Left ventricle myocardium superior (tissue), 1 donor: ENCODE results near the gene CLSTN2. TPM values are rescaled to one million over a fixed set of nuclear protein-coding genes. Genes with fewer than 3 reads are reported as not detected.
A peak's percentile ranks its signal among the peaks of the same experiment; 100 is the strongest.

ENCODE experiments used
- ATAC-seq: fragments of 200-7000 bp; cut with Tn5 transposase; one replicate; pipeline ENCODE4 v1.9.1; 2020; ENCODE audit warnings: mild to moderate bottlenecking, moderate library complexity
- DNase-seq: peaks from one replicate; pipeline ENCODE4 v3.0.0-alpha.2; 2020
- intact Hi-C: fragments of 100-400 bp; cut with micrococcal nuclease; formaldehyde crosslinking; loops from one replicate; pipeline ENCODE4 v1.11.0; 2022
- total RNA-seq: library from RNA; stranded (reverse); fragmentation: NEBNext Ultra II Directional; extraction: Animal tissue kit (Norgen Biotek cat#: 25700); gene quantifications from one replicate; pipeline ENCODE4 v1.2.1, GENCODE V29; 2021
- donor health status: DM: no; HTN: yes; CAD: no; lungs with severe emphysema.

CLSTN2 gene
- total RNA-seq, 1 donor from 2014 or later: 4.9 TPM

GRCh38 chr3:140078940-140079339 lies 144.0 kb downstream of the CLSTN2 start:
- DNase-seq: no peak
- ATAC-seq: no peak
- intact Hi-C loops: no loop called here

GRCh38 chr3:140081887-140082286 lies 146.9 kb downstream of the CLSTN2 start:
- DNase-seq: no peak
- intact Hi-C loops: no loop called here
- no peak for ATAC-seq

- ATAC-seq (no peak), DNase-seq (no peak)
- intact Hi-C loops: no loop called here
Measured at GRCh38 chr3:140085001-140085400, 150.0 kb downstream of the CLSTN2 start.

- no peak for ATAC-seq
- no peak for DNase-seq
- intact Hi-C loops: no loop called here
Measured at GRCh38 chr3:140086642-140087041, 151.7 kb downstream of the CLSTN2 start.

GRCh38 chr3:140088058-140088457 lies 153.1 kb downstream of the CLSTN2 start:
- DNase-seq (no peak), ATAC-seq (no peak)
- intact Hi-C loops: no loop called here

- no peak for ATAC-seq
- DNase-seq: no peak
- intact Hi-C loops: no loop called here
Measured at GRCh38 chr3:140088513-140088912, 153.5 kb downstream of the CLSTN2 start.

GRCh38 chr3:140089403-140090072 lies 154.6 kb downstream of the CLSTN2 start:
- ATAC-seq: no peak
- no peak for DNase-seq
- intact Hi-C loops: no loop called here

GRCh38 chr3:140091143-140091542 lies 156.2 kb downstream of the CLSTN2 start:
- peak; percentile 22 for ATAC-seq
- intact Hi-C loops: no loop called here
- DNase-seq: peak; percentile 27

- intact Hi-C loops: no loop called here
- no peak for DNase-seq
- ATAC-seq: peak; percentile 55
Measured at GRCh38 chr3:140092848-140093536, 158.0 kb downstream of the CLSTN2 start.

GRCh38 chr3:140093742-140094141 lies 158.8 kb downstream of the CLSTN2 start:
- intact Hi-C loops: no loop called here
- peak; percentile 95 for ATAC-seq
- DNase-seq: peak; percentile 34

GRCh38 chr3:140094487-140094886 lies 159.5 kb downstream of the CLSTN2 start:
- ATAC-seq: no peak
- intact Hi-C loops: no loop called here
- no peak for DNase-seq

GRCh38 chr3:140096037-140096436 lies 161.1 kb downstream of the CLSTN2 start:
- DNase-seq (no peak), ATAC-seq (no peak)
- intact Hi-C loops: no loop called here

- ATAC-seq (no peak), DNase-seq (no peak)
- intact Hi-C loops: no loop called here
Measured at GRCh38 chr3:140097874-140098635, 163.1 kb downstream of the CLSTN2 start.

GRCh38 chr3:140100479-140100878 lies 165.5 kb downstream of the CLSTN2 start:
- DNase-seq (no peak), ATAC-seq (no peak)
- intact Hi-C loops: no loop called here

GRCh38 chr3:140103166-140103565 lies 168.2 kb downstream of the CLSTN2 start:
- no peak for DNase-seq
- ATAC-seq: no peak
- intact Hi-C loops: no loop called here

- ATAC-seq (no peak), DNase-seq (no peak)
- intact Hi-C loops: no loop called here
Measured at GRCh38 chr3:140103986-140104645, 169.1 kb downstream of the CLSTN2 start.

GRCh38 chr3:140113996-140114788 lies 179.2 kb downstream of the CLSTN2 start:
- intact Hi-C loops: no loop called here
- DNase-seq (peak; percentile 29), ATAC-seq (peak; percentile 61)

GRCh38 chr3:140114789-140115080 lies 179.8 kb downstream of the CLSTN2 start:
- intact Hi-C loops: no loop called here
- DNase-seq (no peak), ATAC-seq (no peak)

- intact Hi-C loops: no loop called here
- ATAC-seq (no peak), DNase-seq (no peak)
Measured at GRCh38 chr3:140117096-140117526, 182.1 kb downstream of the CLSTN2 start.
